Stimulated activated CD8-positive, alpha-beta memory T cell treated with anti-CD3 and anti-CD28 coated beads, Interleukin-4, amount 100 ng/mL, for 4 hours (primary cell): ENCODE measurements around the gene PCP4L1.
A peak's percentile ranks its signal among the peaks of the same experiment; 100 is the strongest.
"Not testable (repeated sequence)": the region's sequence is repeated elsewhere in the genome, so short reads cannot be mapped to it uniquely, and the experiment has no call there.

Experiments
- DNase-seq, 2 donors: peaks; one replicate each; pipeline ENCODE4 v3.0.0-alpha.2; 2020; ENCODE audit warnings: low read depth in 2 of 2, low spot score in 1 of 2

The PCP4L1 gene

DNA sequence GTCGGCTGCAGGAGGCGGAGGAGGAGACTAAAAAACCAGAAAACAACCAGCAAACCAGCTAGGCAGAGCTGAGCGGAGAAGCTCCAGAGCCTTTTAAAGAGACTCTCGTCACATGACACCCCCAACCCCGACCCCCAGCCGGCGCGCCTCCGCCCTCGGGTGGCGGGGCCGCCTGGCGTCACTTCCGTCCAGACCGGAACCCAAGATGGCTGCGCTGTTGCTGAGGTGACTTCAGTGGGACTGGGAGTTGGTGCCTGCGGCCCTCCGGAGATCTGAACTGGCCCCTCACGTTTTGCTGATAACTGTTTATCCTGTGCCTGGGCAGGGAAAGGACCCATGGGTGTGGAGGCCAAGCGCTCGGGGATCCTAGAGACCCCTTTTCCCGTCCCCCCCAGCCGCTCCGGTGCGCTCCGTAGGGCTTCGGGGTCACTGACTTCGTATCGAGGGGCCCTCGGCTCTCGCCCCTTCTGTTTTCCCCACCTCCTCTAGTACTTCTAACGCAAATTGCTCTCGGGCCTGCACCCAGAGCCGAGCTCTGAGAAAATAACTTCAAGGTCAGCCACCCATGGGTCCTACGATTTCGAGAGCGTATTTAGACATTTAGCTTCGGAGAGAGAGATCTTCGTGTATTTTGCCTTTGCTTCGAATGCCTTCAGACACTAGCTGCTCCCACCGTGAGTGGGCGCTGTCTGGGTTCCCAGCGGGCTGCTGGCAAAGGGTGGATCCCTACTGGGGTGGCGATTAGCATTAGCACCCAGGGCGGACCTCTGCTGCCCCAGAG, 55.8 kb downstream of the PCP4L1 start, which contains the start of gene SDHC:
Gene SDHC (plus strand): TSS at position 181 of the 781 bp plus-strand sequence. CDS start 25 bp downstream, at position 206.
- peak; percentile 73 to 74 for DNase-seq

DNA sequence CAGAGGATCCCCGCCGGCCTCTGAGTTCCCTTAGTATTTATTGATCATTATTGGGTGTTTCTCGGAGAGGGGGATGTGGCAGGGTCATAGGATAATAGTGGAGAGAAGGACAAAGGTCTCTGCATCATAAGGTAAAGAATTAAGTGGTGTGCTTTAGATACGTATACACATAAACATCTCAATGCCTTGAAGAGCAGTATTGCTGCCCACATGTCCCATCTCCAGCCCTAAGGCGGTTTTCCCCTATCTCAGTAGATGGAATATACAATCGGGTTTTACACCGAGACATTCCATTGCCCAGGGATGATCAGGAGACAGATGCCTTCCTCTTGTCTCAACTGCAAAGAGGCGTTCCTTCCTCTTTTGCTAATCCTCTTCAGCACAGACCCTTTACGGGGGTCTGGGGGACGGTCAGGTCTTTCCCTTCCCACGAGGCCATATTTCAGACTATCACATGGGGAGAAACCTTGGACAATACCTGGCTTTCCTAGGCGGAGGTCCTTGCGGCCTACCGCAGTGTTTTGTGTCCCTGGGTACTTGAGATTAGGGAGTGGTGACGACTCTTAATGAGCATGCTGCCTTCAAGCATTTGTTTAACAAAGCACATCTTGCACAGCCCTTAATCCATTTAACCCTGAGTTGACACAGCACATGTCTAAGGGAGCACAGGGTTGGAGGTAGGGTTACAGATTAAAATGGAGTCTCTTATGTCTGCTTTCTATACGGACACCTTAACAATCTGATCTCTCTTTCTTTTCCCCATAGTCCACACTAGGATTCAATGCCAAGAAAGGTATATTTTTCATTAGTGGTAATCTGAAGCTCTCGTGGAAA, 57.5 kb downstream of the PCP4L1 start:
- not testable (repeated sequence) for DNase-seq

DNA sequence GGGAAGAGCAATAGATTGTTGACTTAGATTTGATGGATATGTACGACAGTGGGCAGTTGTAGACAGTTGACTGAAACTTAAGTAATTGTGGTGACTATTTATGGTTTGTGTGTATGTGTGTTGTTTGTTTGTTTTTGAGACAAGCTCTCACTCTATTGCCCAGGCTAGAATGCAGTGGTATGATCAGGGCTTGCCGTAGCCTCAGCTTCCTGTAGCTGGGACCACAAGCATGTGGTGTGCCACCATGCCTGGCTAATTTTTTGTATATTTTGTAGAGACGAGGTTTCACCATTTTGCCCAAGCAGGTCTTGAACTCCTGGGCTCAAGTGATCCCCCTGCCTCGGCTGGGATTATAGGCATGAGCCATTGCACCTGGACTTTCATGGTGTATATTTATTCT, 65.5 kb downstream of the PCP4L1 start:
- DNase-seq = no peak

DNA sequence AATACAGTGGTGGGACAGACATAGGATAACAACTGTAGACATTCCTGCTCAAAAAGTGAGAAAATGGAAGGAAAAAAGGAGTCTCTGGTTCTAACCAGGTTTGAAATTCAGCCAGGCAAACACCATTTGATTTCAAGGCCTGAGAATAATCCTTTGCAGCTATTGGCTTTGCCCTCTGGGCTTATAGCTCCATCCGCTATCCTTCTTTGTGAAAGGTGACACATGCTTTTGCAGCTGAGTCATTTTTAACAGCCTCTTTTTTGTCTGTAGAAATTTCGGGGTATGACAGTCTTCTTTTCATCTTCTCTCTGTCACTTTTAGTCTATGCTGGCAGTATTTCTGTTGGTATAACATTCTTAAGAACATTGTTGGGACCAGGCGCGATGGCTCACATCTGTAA, 71.8 kb downstream of the PCP4L1 start:
- DNase-seq = no peak

DNA sequence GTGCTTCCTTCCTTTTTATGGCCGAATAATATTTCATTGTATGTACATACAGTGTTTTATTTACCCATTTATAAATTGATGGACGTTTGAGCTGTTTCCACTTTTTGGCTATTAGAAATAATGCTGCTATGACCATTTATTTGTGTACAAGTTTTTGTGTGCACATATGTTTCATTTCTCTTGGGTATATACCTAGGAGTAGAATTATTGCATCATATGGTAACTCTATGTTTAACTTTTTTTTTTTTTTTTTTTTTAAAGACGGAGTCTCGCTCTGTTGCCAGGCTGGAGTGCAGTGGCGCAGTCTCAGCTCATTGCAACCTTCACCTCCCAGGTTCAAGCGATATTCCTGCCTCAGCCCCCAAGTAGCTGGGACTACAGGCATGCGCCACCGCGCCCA, 74.6 kb downstream of the PCP4L1 start:
- DNase-seq = no peak
